Stimulated activated CD8-positive, alpha-beta memory T cell treated with anti-CD3 and anti-CD28 coated beads, Interleukin-7, amount 100 ng/mL, for 24 hours (primary cell): ENCODE results near the gene RBM41.
"Not testable (repeated sequence)": the region's sequence is repeated elsewhere in the genome, so short reads cannot be mapped to it uniquely, and the experiment has no call there.

Experiments
- DNase-seq: peaks from one replicate; pipeline ENCODE4 v3.0.0-alpha.2; 2020; ENCODE audit warnings: low read depth

RBM41 gene

DNA sequence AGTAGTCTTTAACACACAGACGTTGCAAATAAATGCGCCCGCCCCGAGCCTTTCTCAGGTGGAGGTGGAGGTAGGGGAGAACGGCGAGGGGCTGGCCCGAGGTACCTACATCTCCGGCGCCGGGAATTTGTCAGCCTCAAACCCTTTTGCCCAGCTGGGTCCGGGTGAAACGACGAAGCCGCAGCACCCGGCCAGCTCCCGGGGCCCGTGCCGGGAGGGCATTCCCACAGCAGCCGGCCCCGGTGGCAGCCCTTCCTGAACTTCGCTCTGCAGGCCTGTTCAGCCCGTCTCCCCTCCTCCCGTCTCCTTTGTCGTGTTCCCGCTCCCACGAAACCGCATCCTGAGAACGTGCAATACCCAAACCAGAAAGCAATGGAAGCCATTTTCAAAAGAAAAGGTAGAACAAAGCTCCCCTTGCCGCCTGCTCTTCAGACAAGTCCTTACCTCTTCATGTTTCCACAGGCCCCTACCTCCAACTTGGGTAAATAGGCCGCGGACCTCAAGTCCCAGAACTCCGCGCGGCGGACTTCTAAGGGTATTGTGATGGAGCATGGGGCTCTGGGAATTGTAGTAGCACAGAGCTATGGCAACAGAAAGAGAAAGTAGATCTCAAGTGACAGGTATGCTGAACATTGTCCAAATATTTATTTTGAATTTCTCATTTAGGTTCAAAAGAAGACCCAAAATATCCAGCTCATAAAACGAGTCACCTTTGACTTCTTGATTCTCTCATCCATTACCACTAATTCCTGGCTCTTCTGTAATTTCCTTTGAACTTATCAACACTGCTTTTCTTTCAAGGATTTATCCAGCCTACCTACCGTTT is at the start of gene RBM41:
RBM41 (minus strand) TSS at position 501 of the 826 bp plus-strand sequence; CDS start at position 452, 49 bp downstream.
- DNase-seq: peak; percentile 24

DNA sequence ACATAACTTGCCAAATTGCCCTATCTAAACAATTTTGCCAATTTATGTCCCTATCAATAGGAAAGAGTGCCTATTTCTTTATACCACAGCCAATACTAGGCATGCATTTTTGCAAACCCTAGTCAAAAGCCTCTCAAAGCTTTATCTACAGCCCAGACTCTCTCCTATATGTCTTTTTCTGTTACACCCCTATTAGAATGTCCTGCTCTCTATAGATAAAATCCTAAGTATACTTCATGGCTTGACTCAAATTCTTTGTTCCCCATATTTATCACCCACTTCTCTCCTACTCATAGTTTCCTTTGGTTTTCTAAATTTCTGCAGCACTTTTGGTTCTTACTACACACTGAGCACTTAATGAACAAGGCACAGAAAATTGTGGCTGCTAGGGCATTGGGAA is 49.6 kb upstream of the RBM41 start:
- no peak for DNase-seq

DNA sequence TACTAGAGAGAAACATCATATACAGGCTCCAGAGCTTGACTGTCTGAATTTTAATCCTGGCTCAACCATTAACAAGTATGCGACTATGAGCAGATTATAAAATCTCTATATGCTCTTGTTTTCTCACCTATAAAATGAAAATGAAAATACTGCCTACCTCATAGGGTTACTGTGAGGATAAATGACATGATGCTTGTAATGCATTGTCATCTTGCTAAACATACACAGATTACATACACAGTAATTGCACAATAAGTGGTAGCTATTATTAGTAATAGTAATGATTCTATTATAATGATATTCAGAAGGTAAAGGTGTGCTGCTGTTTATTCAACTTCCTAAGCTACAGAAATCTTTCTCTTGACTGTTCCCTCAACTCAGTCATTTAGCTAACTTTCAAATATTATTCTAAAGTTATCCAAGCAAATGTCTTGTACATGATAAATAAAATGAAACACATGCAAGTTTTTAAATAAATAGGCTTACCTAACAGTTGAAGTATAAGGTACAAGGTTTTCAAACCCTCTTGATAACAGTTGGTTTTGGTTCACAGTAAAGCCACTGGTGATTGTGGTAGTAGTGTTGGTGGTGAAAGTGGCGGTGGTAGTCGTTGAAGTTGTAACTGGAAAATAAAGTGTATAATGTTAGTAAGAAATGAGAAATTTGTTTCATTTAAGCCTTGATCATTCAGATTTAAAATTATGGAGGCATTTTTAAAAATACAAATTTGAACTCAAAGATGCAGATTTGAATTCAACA is 48.7 kb upstream of the RBM41 start:
- DNase-seq: no peak

DNA sequence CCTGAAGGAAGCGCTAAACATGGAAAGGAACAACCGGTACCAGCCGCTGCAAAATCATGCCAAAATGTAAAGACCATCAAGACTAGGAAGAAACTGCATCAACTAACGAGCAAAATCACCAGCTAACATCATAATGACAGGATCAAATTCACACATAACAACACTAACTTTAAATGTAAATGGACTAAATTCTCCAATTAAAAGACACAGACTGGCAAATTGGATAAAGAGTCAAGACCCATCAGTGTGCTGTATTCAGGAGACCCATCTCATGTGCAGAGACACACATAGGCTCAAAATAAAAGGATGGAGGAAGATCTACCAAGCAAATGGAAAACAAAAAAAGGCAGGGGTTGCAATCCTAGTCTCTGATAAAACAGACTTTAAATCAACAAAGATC is 39.0 kb upstream of the RBM41 start:
- DNase-seq: not testable (repeated sequence)

DNA sequence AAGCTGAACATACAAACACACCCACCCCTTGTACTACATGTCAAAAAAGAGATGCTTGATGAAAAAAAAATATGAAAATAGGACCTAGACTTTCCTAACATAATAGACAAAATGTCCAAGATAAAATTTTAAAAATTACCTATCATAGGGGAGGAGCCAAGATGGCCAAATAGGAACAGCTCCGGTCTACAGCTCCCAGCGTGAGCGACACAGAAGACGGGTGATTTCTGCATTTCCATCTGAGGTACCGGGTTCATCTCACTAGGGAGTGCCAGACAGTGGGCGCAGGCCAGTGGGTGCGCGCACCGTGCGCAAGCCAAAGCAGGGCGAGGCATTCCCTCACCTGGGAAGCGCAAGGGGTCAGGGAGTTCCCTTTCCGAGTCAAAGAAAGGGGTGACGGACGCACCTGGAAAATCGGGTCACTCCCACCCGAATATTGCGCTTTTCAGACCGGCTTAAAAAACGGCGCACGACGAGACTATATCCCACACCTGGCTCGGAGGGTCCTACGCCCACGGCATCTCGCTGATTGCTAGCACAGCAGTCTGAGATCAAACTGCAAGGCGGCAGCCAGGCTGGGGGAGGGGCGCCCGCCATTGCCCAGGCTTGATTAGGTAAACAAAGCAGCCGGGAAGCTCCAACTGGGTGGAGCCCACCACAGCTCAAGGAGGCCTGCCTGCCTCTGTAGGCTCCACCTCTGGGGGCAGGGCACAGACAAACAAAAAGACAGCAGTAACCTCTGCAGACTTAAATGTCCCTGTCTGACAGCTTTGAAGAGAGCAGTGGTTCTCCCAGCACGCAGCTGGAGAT is 37.2 kb upstream of the RBM41 start:
- not testable (repeated sequence) for DNase-seq

DNA sequence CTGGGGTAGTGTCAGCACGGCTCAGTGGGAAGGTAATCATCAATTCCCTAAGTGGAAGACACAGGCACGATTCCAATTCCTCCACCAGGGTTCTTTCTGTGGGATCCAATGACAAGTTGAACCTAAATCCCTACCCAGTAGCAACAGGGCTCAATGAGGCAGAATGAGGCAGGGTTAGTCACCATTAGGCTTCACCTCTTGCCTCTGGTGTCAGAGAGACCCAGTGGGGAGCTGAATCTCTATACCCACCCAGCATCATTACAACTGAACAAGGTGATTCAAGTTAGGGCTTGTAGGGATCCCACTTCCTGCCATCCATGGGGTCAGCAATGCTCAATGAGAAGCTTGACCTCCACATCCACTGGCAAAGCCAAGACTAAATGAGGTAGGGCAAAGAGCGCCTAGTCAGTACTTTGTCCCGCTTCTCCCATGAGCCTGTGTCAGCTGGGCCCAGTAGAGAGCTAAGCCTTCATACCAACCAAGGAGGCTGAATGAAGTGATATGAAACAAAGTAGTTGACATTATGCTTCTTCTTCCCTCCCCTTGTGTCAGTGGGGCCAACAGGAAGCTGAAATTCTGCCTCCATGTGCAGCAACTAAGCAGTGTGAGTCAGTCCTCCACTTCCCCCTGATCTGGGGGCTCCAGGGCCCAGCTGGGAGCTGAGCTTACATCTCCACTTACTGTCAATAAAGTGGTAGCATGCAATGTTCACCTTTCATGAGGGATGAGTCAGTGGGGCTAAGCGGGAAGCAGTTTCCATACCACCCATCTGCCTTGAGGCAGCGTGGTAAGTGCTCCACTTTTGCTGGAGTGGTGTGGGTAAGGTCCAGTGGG is 36.4 kb upstream of the RBM41 start:
- DNase-seq: no peak

DNA sequence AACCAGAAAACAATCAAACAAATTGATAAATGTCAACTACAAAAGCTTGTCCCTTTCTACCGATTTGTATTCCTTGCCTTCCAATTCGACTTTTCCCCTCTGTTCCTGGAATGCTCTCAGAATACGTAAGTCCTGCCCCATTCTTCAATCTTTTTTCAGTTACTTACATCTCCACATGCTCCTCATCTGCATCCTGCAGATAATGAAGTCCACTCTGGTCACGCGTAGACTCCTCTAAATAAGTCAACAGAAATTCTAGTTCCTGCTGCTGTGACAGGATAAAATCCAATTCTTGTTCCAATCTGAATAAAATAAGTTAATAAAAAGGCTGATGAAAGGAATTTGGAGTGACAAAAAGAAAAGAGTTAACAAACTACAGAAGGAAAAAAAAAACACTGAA is 34.4 kb upstream of the RBM41 start:
- no peak for DNase-seq

DNA sequence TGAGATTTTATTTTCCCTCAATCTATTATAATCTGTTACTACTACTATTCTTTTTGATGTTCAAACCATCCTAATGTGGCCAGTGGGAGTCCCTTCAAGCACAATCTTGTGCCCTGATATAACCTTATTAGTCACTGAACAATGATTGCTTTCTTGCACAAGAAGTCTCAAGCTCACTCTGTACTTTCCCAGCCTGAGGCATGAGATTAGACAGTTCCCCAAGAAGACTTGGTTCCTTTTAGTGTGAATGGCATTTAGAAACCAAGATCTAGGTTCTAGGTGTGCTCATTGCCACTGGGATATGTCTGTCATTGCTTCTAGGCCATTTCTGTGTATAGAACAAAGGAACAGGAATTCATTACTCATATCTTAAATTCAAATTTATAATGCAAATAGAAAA is 28.0 kb upstream of the RBM41 start:
- DNase-seq: no peak

DNA sequence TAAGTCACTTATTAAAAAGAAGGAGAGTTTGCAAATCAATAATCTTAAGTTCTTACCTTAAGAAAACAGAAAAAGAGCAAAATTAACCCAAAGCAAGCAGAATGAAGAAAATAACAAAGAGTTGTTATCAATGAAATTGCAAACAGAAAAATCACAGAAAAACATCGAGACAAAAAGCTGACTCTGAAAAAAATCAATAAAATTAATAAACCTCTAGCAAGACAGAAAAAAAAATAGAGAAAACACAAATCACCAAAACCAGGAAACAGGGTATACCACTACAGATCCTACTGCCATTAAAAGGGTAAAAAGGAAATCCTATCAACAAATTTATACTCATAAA is 17.3 kb upstream of the RBM41 start:
- no peak for DNase-seq

DNA sequence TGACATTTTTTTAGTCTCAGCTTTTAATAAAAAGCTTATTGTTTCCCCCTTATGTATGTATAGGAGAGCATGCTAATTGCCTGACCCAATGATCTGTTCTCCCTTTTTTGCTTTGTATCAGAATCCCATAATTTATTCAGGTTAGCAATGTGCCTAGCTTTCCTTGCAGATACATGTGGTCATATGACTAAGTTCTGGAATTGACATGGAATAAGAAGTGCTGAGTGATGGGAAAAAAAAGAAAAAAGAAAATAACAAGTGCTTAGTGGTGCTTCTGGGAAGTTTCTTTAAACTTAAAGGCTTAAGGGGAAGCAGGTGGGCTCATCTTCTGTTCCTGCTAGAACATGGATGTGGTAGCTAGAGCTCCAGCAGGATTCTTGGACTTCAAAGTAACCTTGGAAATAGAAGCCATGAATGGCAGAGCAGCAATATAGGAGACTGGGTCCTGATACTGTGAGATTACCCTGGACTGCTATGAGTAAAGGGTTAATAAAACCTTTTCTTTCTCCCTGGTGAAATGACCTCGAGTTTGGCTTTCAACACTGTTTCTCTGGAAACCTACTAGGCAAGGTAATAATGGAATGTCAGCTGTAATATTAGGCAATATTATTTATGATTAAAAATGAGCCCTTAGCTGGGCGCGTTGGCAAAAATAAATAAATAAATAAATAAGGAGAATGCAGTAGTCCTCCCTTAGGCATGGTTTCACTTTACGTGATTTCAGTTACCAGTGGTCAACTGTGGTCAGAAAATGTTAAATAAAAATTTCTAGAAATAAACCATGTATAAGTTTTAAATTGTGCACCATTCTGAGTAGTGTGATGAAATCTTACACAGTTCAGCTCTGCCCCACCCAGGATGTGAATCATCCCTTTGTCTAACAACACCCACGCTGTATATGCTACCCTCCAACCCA is 16.7 kb upstream of the RBM41 start:
- DNase-seq: no peak

DNA sequence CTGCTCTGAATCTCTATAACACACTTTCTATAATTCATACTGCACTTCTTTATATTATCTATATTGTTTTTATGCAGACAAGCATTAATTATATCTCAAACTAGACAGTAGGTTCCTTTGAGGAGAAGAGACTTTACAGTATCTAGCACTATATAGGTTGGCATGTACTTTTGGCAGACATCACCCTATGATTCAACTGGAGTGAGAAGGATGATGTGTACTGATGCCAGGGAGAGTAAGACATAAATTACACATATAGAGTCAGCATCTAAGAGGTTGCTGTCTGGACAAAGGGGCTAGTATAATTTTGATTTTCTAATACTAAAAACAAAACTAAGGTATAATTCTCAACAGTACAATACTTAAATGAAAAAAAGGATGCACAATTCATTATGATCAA is 5.1 kb upstream of the RBM41 start:
- no peak for DNase-seq

DNA sequence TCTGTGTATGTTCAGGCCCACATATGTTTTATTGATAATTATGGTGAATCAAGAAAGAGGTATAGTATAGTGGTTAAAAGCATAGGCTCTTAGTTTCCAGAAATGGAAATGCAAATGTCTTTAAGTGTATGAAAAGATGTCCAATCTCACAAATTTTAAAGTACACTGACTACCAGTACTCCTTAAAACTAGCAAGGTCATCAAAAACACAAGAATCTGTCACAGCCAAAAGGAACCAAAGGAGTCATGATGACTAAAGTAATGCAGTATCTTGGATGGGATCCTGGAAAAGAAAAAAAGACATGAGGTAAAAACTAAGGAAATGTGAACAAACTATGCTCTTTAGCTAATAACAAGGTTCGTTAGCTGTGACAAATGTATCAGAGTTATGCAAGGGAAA is 661 bp upstream of the RBM41 start:
- no peak for DNase-seq

DNA sequence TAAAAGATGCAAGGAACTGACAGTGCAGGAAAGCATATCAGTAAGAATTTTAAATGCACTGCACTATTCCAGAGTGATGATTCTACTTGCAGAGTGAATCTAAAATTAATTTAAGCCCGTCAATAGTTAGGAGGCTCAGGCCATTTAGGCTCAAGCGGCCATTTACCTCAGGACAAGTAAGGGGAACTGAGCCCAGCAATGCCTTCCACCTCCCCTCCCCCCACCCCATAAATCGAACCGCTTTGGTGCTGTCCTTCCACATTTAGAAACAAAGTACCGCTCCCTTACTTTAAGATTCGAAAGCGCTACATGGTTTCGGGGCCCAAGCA is 665 bp downstream of the RBM41 start:
- DNase-seq: no peak

DNA sequence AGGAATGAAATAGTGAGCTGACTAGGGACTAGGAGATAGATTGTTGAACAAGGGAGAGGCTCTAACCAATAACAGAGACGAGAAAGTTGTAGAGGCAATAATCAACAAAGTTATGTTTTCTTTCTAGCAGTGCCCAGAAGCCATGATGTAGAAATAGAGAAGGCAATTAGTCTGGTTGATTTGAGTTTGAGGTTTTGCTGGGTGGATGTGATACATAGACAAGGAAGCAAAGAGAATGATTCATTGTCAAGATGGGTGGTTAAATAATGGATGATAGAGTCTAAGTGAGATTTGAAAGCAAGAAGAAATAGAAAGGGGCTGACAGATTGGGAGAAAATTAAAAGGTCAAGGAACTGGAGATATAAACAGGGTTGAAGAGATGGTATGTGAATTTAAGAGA is 11.2 kb downstream of the RBM41 start:
- no peak for DNase-seq

DNA sequence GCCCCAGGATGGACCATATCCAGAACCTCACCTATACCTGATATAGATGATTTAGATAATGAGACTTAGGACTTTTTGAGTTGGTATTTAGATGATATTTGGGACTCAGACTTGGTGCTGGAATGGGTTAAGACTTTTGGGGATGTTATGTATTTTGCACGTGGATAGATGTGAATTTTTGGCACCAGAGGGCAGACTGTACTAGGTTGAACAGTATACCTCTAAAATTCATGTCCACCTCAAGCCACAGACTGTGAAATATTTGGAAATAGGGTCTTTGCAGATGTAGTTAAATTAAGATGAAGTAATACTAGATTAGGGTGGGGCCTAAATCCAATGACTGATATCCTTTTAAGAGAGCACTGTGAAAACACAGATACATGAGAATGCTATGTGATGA is 15.6 kb downstream of the RBM41 start:
- no peak for DNase-seq

DNA sequence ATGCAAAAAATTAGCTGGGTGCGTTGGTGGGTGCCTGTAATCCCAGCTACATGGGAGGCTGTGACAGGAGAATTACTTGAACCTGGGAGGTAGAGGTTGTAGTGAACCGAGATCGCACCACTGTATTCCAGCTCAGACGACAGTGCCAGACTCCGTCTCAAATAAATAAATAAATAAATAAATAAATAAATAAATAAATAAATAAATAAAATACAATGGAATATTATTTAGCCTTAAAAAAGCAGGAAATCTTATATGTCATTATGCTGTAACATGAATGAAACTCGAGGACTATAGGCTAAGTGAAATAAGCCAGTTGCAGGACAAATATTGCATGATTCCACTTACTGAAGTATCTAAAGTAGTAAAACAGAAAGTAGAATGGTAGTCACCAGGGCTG is 42.5 kb downstream of the RBM41 start:
- DNase-seq: no peak

DNA sequence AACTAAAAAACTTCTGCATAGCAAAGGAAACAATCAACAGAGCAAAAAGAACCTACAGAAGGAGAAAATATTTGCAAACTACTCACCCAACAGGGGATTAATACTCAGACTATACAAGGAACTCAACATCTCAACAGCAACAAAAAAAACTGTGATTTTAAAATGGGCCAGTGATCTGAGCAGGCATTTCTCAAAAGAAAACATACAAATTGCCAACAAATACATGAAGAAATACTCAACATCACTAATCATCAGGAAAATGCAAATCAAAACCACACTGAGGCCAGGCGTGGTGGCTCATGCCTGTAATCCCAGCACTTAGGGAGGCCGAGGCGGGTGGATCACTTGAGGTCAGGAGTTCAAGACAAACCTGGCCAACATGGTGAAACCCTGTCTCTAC is 60.9 kb downstream of the RBM41 start:
- not testable (repeated sequence) for DNase-seq

DNA sequence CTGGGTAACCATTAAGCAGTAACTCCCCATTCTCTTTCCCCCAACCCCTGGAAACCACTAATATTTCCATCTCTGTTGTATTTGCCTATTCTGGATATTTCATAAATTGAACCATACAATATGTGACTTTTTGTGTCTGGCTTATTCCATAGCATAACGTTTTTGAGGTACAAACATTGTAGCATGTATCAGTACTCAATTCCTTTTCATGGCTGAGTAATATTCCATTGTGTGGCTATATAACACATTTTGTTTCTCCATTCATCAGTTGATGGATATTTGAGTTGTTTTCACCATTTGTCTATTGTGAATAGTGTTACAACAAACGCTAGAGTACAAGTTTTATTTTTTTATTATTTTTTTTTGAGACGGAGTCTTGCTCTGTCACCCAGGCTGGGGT is 63.6 kb downstream of the RBM41 start:
- DNase-seq: no peak

DNA sequence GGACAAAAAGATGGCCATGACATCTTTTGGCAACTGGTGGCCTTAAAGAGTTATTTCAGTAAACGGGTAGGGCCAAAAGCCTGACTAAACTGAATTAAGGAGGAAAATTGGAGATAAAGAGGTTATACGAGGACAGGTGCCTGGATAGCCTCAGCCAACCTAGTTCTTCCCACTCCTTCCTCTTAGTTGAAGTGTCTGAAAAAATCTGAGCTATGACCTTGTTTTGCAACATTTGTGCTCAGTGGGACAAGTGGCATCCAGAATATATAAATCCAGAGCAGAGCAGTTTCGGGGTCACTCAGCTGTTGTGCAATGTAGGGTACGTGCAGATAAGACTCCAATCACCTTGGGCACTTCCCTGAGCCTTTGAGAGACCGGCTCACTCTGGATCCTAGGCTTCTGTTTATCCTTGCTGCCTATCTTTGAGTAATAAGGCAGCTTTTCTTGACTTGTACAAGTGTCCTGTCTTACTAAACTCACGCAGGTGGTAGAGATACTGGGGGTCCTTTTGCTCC is 68.4 kb downstream of the RBM41 start:
- DNase-seq: no peak

DNA sequence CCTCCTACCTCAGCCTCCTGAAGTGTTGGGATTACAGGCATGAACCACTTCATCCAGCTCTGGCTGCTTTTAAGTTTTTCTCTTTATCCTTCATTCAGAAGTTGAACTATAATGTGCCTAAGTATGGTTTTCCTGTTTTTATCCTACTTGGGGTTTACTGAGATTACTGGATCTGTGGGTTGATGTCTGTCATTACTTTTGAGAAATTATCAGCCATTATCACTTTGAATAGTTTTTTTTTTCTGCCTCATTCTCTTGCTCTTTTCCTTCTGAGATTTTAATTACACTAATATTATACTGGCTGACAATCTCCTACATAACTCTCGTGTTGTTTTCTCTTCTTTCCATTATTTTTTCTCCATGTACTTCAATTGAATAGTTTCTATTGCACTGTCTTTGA is 71.0 kb downstream of the RBM41 start:
- no peak for DNase-seq

DNA sequence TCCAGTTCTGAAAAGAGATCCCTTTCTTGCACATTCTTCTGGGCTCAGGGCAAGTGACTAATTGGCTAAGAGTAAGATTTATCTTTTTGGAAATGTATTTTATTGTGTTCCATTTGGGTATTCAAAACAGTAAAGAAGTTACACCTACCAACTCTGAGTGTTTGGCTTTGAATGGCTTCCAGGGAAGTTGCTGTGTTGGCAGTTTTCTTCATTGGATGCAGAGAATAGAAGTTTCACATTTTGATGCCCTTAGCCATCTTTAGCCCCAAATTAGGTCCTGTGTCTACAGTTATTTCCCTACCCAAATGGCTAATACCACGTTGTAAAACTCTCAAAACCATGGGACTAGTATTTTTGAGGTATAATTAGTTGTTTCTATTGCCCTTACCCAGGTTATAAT is 88.9 kb downstream of the RBM41 start:
- no peak for DNase-seq
